Psoas muscle (tissue), 7 donors: ENCODE data around the gene TTC9. TPM values are rescaled to one million over a fixed set of nuclear protein-coding genes. Genes with fewer than 3 reads are reported as not detected.

ENCODE experiments used
- polyA plus RNA-seq, 3 donors: library from polyadenylated mRNA; stranded (reverse); fragments of 200-250 nt; gene quantifications; one replicate each; pipeline ENCODE4 v1.2.3, GENCODE V29; 2013
- total RNA-seq, 4 donors: library from RNA; stranded (reverse); fragmentation: NEBNext Ultra II Directional in 2 of 4; extraction: Animal tissue kit (Norgen Biotek cat#: 25700) in 2 of 4; gene quantifications; one replicate each; pipeline versions ENCODE4 v1.2.1 to v1.2.4, GENCODE V29; 2021 to 2023
- donor health status: healthy with polysubstance abuse.
- donor health status: DM: no; HTN: no; CAD: no; lungs with moderate emphysema.
- donor health status: Bipolar disorder and iron deficiency.
- donor health status: healthy.
- donor health status: DM: no; HTN: no; CAD: no.
- donor health status: DM: no; HTN: no; CAD: no.
- donor health status: DM: yes; HTN: yes; CAD: no.

TTC9 gene
- total and polyA plus RNA-seq, 7 donors = 2.5 to 15.1 (median 5.4) TPM

Other genes with a start within 250 kb of the TTC9 start
- gene SYNJ2BP, start 224.8 kb upstream of the TTC9 start, total RNA-seq = 10 to 100 TPM; 27.9 to 46.5 (median 39.9) TPM
- gene SYNJ2BP, start 224.8 kb upstream of the TTC9 start, polyA plus RNA-seq = 10 to 100 TPM; 12.6 to 27.1 (median 14.6) TPM
- under 1 TPM; 0.10 to 0.26 (median 0.17) TPM for gene ADAM21, start 189.7 kb upstream of the TTC9 start, total RNA-seq
- 1 to 10 TPM in 1 of 3 donors, under 1 TPM in 1, not detected in 1; 0.21 to 1.0 TPM for gene ADAM21, start 189.7 kb upstream of the TTC9 start, polyA plus RNA-seq
- 1 to 10 TPM in 1 of 4 donors, under 1 TPM in 3; 0.27 to 1.1 (median 0.64) TPM for gene ADAM20, start 106.9 kb upstream of the TTC9 start, total RNA-seq
- under 1 TPM; 0.06 to 0.11 (median 0.07) TPM for gene ADAM20, start 106.9 kb upstream of the TTC9 start, polyA plus RNA-seq
- gene MED6, start 41.3 kb upstream of the TTC9 start, total RNA-seq = 10 to 100 TPM; 22.5 to 30.5 (median 25.7) TPM
- 10 to 100 TPM; 20.3 to 37.2 (median 35.7) TPM for gene MED6, start 41.3 kb upstream of the TTC9 start, polyA plus RNA-seq
- gene MAP3K9, start 167.6 kb downstream of the TTC9 start, total RNA-seq = 1 to 10 TPM; 2.1 to 4.3 (median 3.2) TPM
- 1 to 10 TPM in 2 of 3 donors, under 1 TPM in 1; 0.44 to 1.8 (median 1.1) TPM for gene MAP3K9, start 167.6 kb downstream of the TTC9 start, polyA plus RNA-seq